ENCODE results near the gene PLEKHH1. TPM values are rescaled to one million over a fixed set of nuclear protein-coding genes. Genes with fewer than 3 reads are reported as not detected.

Gene PLEKHH1
- total RNA-seq (2012; rRNA removed): 0.22 and 1.3 TPM in 2 replicates

GRCh38 chr14:67532998-67533753 is at the start of gene PLEKHH1:
TSS of gene PLEKHH1 (plus strand) at chr14:67533290. CDS start at chr14:67541868, 8,578 bp downstream.
- Histone ChIP-seq H3K9me3 (replicated peaks; ENCODE audit: low read length) (no peaks in the 10 kb centered on the region), H3K36me3 (ENCODE audit: insufficient read depth, low read length) (no peaks in the 10 kb centered on the region), H3K4me3 (ENCODE audit: low read length) (peak within 1 kb of the TSS; percentile 79), H3K27me3 (ENCODE audit: control insufficient read depth, insufficient read depth, low read length) (peaks cover 41% of the 10 kb centered on the region), H3K4me1 (ENCODE audit: control insufficient read depth, insufficient read depth, low read length) (peaks cover 4% of the 10 kb centered on the region), H3K9ac (ENCODE audit: low read depth, low read length) (peak within 1 kb of the TSS; percentile 60), H3K4me2 (ENCODE audit: low read length) (peak within 1 kb of the TSS; percentile 92)

DNA sequence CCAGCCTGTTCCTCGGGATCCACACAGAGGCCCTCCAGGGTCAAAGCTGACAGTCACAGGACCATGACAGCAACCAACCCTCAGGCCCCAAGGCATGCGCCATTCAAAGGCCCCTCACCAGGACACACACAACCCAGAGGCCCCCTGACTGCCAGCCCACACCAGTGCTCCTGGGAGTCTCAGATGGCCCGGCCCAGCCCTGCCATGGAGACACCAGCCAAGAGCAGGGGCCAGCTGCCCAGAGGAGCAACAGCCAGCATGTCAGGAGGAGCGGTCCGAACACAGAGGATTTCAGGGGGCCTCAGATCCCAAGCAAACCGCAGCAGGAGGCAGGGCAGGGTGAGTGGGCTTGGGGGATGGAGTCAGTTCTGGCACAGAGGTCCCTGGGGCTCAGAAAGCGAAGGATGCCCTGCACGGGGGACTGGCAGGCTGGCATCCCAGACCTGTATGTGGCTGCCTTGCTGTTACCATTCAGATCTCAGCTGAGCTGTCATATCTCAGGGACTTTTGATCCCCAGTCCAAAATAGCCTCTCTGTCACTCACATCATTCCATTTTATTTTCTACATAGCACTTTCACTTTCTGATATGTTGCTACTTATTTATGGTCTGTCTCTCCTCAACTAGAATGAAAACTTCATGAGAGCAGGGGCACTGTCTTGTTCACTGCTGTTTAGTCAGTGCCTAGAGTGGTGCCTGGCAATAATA is 49.4 kb upstream of the PLEKHH1 start:
- no peak overlapping the region for H3K4me2 ChIP-seq (ENCODE audit: low read length)
- no peak overlapping the region for H3K4me3 ChIP-seq (ENCODE audit: low read length)
- H3K27me3 ChIP-seq (ENCODE audit: control insufficient read depth, insufficient read depth, low read length): peaks cover 13% of the 10 kb centered on the region
- H3K4me1 ChIP-seq (ENCODE audit: control insufficient read depth, insufficient read depth, low read length): no peaks in the 10 kb centered on the region
- H3K36me3 ChIP-seq (ENCODE audit: insufficient read depth, low read length): no peaks in the 10 kb centered on the region
- no peak overlapping the region for H3K9ac ChIP-seq (ENCODE audit: low read depth, low read length)
- no peaks in the 10 kb centered on the region for H3K9me3 ChIP-seq (replicated peaks; ENCODE audit: low read length)

DNA sequence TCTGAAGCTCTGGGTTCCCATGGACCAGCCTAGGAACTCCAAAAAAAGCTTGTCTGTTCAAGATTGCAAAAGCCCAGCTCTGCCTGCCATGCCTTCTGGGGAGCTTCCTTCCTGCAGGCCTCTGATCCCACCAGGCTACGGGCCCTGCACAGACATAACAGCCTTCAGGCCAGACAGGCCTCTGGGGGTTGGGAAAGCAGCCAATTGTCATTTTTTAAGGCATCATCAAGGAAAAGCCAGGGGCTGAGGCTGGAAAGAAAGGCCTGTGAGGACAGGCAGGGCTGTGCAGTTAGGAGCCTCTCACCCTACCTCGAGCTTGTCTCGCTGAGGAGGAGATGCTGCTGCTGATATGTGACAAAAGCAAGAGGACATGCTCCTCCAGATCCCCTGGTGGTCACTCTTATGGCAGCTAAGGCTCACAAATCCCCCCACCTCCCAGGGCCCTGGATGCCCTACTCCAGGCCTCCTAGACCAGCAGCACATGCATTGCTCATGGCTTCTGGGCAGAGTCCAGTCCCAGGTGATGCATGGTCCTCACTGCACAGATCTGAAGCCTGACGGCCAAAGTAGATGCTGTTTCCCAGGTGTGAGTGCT is 47.5 kb upstream of the PLEKHH1 start:
- H3K9ac ChIP-seq (ENCODE audit: low read depth, low read length): no peak overlapping the region
- no peak overlapping the region for H3K4me3 ChIP-seq (ENCODE audit: low read length)
- H3K9me3 ChIP-seq (replicated peaks; ENCODE audit: low read length): no peaks in the 10 kb centered on the region
- no peaks in the 10 kb centered on the region for H3K36me3 ChIP-seq (ENCODE audit: insufficient read depth, low read length)
- H3K4me2 ChIP-seq (ENCODE audit: low read length): no peak overlapping the region
- H3K4me1 ChIP-seq (ENCODE audit: control insufficient read depth, insufficient read depth, low read length): no peaks in the 10 kb centered on the region
- peaks cover 15% of the 10 kb centered on the region for H3K27me3 ChIP-seq (ENCODE audit: control insufficient read depth, insufficient read depth, low read length)

- Histone ChIP-seq H3K36me3 (ENCODE audit: insufficient read depth, low read length) (no peaks in the 10 kb centered on the region), H3K27me3 (ENCODE audit: control insufficient read depth, insufficient read depth, low read length) (peaks cover 11% of the 10 kb centered on the region), H3K9ac (ENCODE audit: low read depth, low read length) (no peak overlapping the region), H3K4me3 (ENCODE audit: low read length) (no peak overlapping the region), H3K4me1 (ENCODE audit: control insufficient read depth, insufficient read depth, low read length) (no peaks in the 10 kb centered on the region), H3K4me2 (ENCODE audit: low read length) (no peak overlapping the region), H3K9me3 (replicated peaks; ENCODE audit: low read length) (no peaks in the 10 kb centered on the region)
Measured at GRCh38 chr14:67486890-67487289, 46.2 kb upstream of the PLEKHH1 start.

- peaks cover 14% of the 10 kb centered on the region for H3K27me3 ChIP-seq (ENCODE audit: control insufficient read depth, insufficient read depth, low read length)
- no peak overlapping the region for H3K9ac ChIP-seq (ENCODE audit: low read depth, low read length)
- H3K4me1 ChIP-seq (ENCODE audit: control insufficient read depth, insufficient read depth, low read length): no peaks in the 10 kb centered on the region
- no peaks in the 10 kb centered on the region for H3K9me3 ChIP-seq (replicated peaks; ENCODE audit: low read length)
- H3K4me2 ChIP-seq (ENCODE audit: low read length): no peak overlapping the region
- no peak overlapping the region for H3K4me3 ChIP-seq (ENCODE audit: low read length)
- H3K36me3 ChIP-seq (ENCODE audit: insufficient read depth, low read length): no peaks in the 10 kb centered on the region
Measured at GRCh38 chr14:67487332-67487731, 45.8 kb upstream of the PLEKHH1 start.

DNA sequence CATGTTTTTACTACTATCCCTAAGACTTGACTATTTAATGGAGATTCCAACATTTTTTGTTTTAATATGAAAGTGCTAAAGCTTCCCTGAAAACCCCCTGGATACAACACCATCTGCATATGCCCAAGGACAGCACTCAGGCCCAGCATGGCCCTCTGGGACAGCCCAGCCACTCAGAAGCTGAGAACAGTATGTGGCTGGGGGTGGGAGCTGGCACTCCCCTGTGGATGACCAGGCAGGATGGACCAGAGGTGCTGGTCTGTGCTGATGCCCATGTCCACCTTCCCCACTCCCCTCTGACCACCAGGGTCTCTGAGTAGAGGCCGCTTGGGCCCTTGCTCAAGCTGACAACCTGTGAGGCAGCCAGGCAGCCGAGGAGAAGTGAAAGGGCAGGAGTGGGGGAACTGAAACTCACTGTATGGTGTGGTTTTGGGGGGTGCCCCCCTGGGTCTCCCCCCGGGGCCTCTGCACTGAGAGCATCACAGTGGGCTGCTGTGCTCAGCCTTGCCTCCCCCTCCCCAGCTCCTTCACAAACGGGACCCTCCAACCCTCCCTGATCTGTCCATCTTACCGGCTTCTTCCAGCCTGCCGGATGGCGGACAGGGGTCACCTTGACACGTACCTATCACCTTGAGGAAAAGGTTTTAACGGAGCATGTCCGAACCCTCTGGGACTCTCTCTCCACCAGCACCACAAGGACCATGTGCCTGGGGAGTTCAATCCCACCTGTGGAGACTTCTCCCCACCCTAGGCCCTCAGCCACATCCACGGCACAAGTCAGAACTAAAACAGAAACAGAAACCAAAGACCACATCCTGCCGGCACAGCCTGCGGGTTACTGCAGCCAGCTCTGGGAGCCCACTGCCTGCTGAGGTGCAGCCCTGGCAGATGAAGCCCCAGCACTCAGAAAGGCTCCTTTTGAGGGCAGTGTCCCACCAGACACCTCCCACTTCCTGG is 44.9 kb upstream of the PLEKHH1 start, which contains the start of gene TMEM229B:
Gene TMEM229B, minus strand, starts transcription at position 785 of the 957 bp plus-strand sequence. CDS start 14,798 bp downstream, outside the sequence.
- H3K27me3 ChIP-seq (ENCODE audit: control insufficient read depth, insufficient read depth, low read length): peaks cover 17% of the 10 kb centered on the region
- H3K9ac ChIP-seq (ENCODE audit: low read depth, low read length): no peak within 1 kb of the TSS
- H3K4me1 ChIP-seq (ENCODE audit: control insufficient read depth, insufficient read depth, low read length): no peaks in the 10 kb centered on the region
- no peak within 1 kb of the TSS for H3K4me3 ChIP-seq (ENCODE audit: low read length)
- no peaks in the 10 kb centered on the region for H3K36me3 ChIP-seq (ENCODE audit: insufficient read depth, low read length)
- H3K4me2 ChIP-seq (ENCODE audit: low read length): no peak within 1 kb of the TSS
- peaks cover 1% of the 10 kb centered on the region for H3K9me3 ChIP-seq (replicated peaks; ENCODE audit: low read length)

- H3K4me3 ChIP-seq (ENCODE audit: low read length): no peak overlapping the region
- no peaks in the 10 kb centered on the region for H3K4me1 ChIP-seq (ENCODE audit: control insufficient read depth, insufficient read depth, low read length)
- no peaks in the 10 kb centered on the region for H3K36me3 ChIP-seq (ENCODE audit: insufficient read depth, low read length)
- H3K27me3 ChIP-seq (ENCODE audit: control insufficient read depth, insufficient read depth, low read length): peaks cover 17% of the 10 kb centered on the region
- no peak overlapping the region for H3K4me2 ChIP-seq (ENCODE audit: low read length)
- H3K9me3 ChIP-seq (replicated peaks; ENCODE audit: low read length): peaks cover 5% of the 10 kb centered on the region
- no peak overlapping the region for H3K9ac ChIP-seq (ENCODE audit: low read depth, low read length)
Measured at GRCh38 chr14:67490196-67490595, 42.9 kb upstream of the PLEKHH1 start.

- no peak overlapping the region for H3K9ac ChIP-seq (ENCODE audit: low read depth, low read length)
- no peaks in the 10 kb centered on the region for H3K36me3 ChIP-seq (ENCODE audit: insufficient read depth, low read length)
- peaks cover 19% of the 10 kb centered on the region for H3K27me3 ChIP-seq (ENCODE audit: control insufficient read depth, insufficient read depth, low read length)
- H3K4me2 ChIP-seq (ENCODE audit: low read length): no peak overlapping the region
- no peak overlapping the region for H3K4me3 ChIP-seq (ENCODE audit: low read length)
- no peaks in the 10 kb centered on the region for H3K4me1 ChIP-seq (ENCODE audit: control insufficient read depth, insufficient read depth, low read length)
- peaks cover 5% of the 10 kb centered on the region for H3K9me3 ChIP-seq (replicated peaks; ENCODE audit: low read length)
Measured at GRCh38 chr14:67491285-67491684, 41.8 kb upstream of the PLEKHH1 start.

GRCh38 chr14:67491741-67492507 is 41.2 kb upstream of the PLEKHH1 start:
- H3K9ac ChIP-seq (ENCODE audit: low read depth, low read length): no peak overlapping the region
- no peak overlapping the region for H3K4me3 ChIP-seq (ENCODE audit: low read length)
- no peak overlapping the region for H3K4me2 ChIP-seq (ENCODE audit: low read length)
- no peaks in the 10 kb centered on the region for H3K36me3 ChIP-seq (ENCODE audit: insufficient read depth, low read length)
- H3K27me3 ChIP-seq (ENCODE audit: control insufficient read depth, insufficient read depth, low read length): peaks cover 19% of the 10 kb centered on the region
- no peaks in the 10 kb centered on the region for H3K4me1 ChIP-seq (ENCODE audit: control insufficient read depth, insufficient read depth, low read length)
- H3K9me3 ChIP-seq (replicated peaks; ENCODE audit: low read length): peaks cover 5% of the 10 kb centered on the region

- Histone ChIP-seq H3K9me3 (replicated peaks; ENCODE audit: low read length) (peaks cover 5% of the 10 kb centered on the region), H3K27me3 (ENCODE audit: control insufficient read depth, insufficient read depth, low read length) (peaks cover 20% of the 10 kb centered on the region), H3K4me3 (ENCODE audit: low read length) (no peak overlapping the region), H3K4me2 (ENCODE audit: low read length) (no peak overlapping the region), H3K4me1 (ENCODE audit: control insufficient read depth, insufficient read depth, low read length) (no peaks in the 10 kb centered on the region), H3K36me3 (ENCODE audit: insufficient read depth, low read length) (no peaks in the 10 kb centered on the region), H3K9ac (ENCODE audit: low read depth, low read length) (no peak overlapping the region)
Measured at GRCh38 chr14:67492538-67492937, 40.6 kb upstream of the PLEKHH1 start.
